Measurements from ENCODE around the gene DFFB. TPM values are rescaled to one million over a fixed set of nuclear protein-coding genes. Genes with fewer than 3 reads are reported as not detected.

Gene DFFB
- total RNA-seq, 1 experiment from 2014 or later = 9.0 TPM

GRCh38 chr1:3857791-3858129 is 484 bp downstream of the DFFB start:
- no peak for ATAC-seq
- H3K36me3 ChIP-seq (ENCODE audit: control insufficient read depth in 1 of 2, insufficient read depth in 2 of 2, low read length in 2 of 2) = no peaks in the 10 kb centered on the region; a peak in 1 of 4 replicates
- H2AFZ ChIP-seq (ENCODE audit: low read depth, low read length, poor library complexity, severe bottlenecking) = no peak overlapping the region
- peak overlapping the region; percentile 53 for H3K27ac ChIP-seq (ENCODE audit: low read depth, low read length)
- no TSS peak for BruUV-seq (replicated peaks)
- peaks cover 9 to 19% of the 10 kb centered on the region in 2 experiments; a peak in 3 of 4 replicates for H3K4me1 ChIP-seq (ENCODE audit: control insufficient read depth in 1 of 2, insufficient read depth in 2 of 2, low read length in 2 of 2)
- no peaks in the 10 kb centered on the region for H3K9me3 ChIP-seq (ENCODE audit: control insufficient read depth in 1 of 2, insufficient read depth in 1 of 2, low read depth in 1 of 2, low read length in 2 of 2)
- peaks cover 17% of the 10 kb centered on the region for H3K79me2 ChIP-seq (ENCODE audit: insufficient read depth, low read length)
- H3K4me3 ChIP-seq (replicated peaks in 1 of 2; ENCODE audit: low read depth in 1 of 2, low read length in 2 of 2) = peak overlapping the region; percentile 70 to 93
- peak overlapping the region; percentile 89 for H3K4me2 ChIP-seq (ENCODE audit: low read length)
- CTCF ChIA-PET = interaction anchor here (1.3 to 2.5 kb wide), 2 partner anchors 42 to 49 kb away, joined by 3 to 12 read pairs; partner anchors contain the start of gene C1orf174
- RAD21 ChIA-PET (ENCODE audit: low non-redundant PET in 1 of 2, low total read pairs in 2 of 2, uncharacterized antibody in 2 of 2, unreplicated experiment in 2 of 2) = no interaction called here
- H3K9ac ChIP-seq (ENCODE audit: low read length) = peak overlapping the region; percentile 60
- H4K20me1 ChIP-seq (ENCODE audit: insufficient read depth) = no peaks in the 10 kb centered on the region
- H3K27me3 ChIP-seq (ENCODE audit: insufficient read depth, low read length) = no peaks in the 10 kb centered on the region
- no peaks in the 10 kb centered on the region for H3K9me2 ChIP-seq (ENCODE audit: insufficient read depth)
- TF ChIP-seq CTCF (IDR thresholded peaks at IDR 0.05 in 2 of 3, conservative IDR thresholded peaks at IDR 0.05 in 1 of 3; ENCODE audit: borderline replicate concordance in 1 of 3, insufficient read depth in 1 of 3, low read depth in 2 of 3, low read length in 2 of 3) (no peak), SRF (IDR thresholded peaks at IDR 0.05; ENCODE audit: low read depth) (no peak), ZBTB33 (IDR thresholded peaks at IDR 0.05; ENCODE audit: extremely low read depth, insufficient replicate concordance, low read length) (no peak), MAX (IDR thresholded peaks at IDR 0.05) (no peak), CEBPB (IDR thresholded peaks at IDR 0.05; ENCODE audit: low read depth) (no peak), FOSL1 (IDR thresholded peaks at IDR 0.05; ENCODE audit: low read depth) (no peak), ATF3 (IDR thresholded peaks at IDR 0.05) (no peak), ZFX (IDR thresholded peaks at IDR 0.05) (no peak)
- POLR2A ChIA-PET = interaction anchor here (1.5 kb wide), 1 partner anchor 42 kb away, joined by 4 read pairs; the partner anchor contains the start of gene C1orf174
- no peak for DNase-seq (ENCODE audit: low read depth, low spot score)
- intact Hi-C loops (cut with micrococcal nuclease) = loop anchor here (1.0 to 5.0 kb wide), 2 partner anchors 43 to 405 kb away; partner anchors contain the start of genes ARHGEF16 and C1orf174
